K562 (cell line): Measurements from ENCODE around the gene CLIC3. TPM values are rescaled to one million over a fixed set of nuclear protein-coding genes. Genes with fewer than 3 reads are reported as not detected.

Source experiments
- ATF7 ChIP-seq: fragments of 450-650 bp; IDR thresholded peaks from 2 replicates; pipeline ENCODE4 v1.7.1; 2014; ENCODE audit warnings: mild to moderate bottlenecking, moderate library complexity
- CBX1 ChIP-seq: sonication (generic); IDR thresholded peaks from 2 replicates; pipeline ENCODE4 v1.6.1; 2016; ENCODE audit warnings: antibody characterized with exemption, low read depth, mild to moderate bottlenecking
- COPS2 ChIP-seq: fragments of 450-650 bp; conservative IDR thresholded peaks from 2 replicates; pipeline ENCODE4 v1.6.1; 2016; ENCODE audit warnings: mild to moderate bottlenecking, moderate library complexity
- CREM ChIP-seq: IDR thresholded peaks from 2 replicates; pipeline ENCODE4 v1.6.1; 2014; ENCODE audit warnings: antibody characterized with exemption, low read depth
- HDAC1 ChIP-seq, 2 experiments: fragments of 450-650 bp; IDR thresholded peaks; 2 replicates each; pipeline ENCODE4 v1.6.1; 2016 to 2017; ENCODE audit warnings: inconsistent platforms in 1 of 2, mild to moderate bottlenecking in 1 of 2, moderate library complexity in 1 of 2
- HDAC2 ChIP-seq: fragments of 450-650 bp; IDR thresholded peaks from 2 replicates; pipeline ENCODE4 v1.6.1; 2016; ENCODE audit warnings: mild to moderate bottlenecking
- IRF2 ChIP-seq: sonication (generic); formaldehyde crosslinking; IDR thresholded peaks from 2 replicates; pipeline ENCODE4 v1.8.1; 2022; ENCODE audit warnings: mild to moderate bottlenecking, missing genetic modification reagents
- RHOXF2B ChIP-seq: fragments of 250-450 bp; sonication (Bioruptor Pico); conservative IDR thresholded peaks from 2 replicates; pipeline ENCODE4 v1.5.1; 2021
- SIRT6 ChIP-seq: IDR thresholded peaks from one replicate; pipeline ENCODE4 v1.6.1; 2012; ENCODE audit warnings: low read depth, mild to moderate bottlenecking, control low read depth, inconsistent platforms, low read length, moderate library complexity
- SMAD2 ChIP-seq: fragments of 150-350 bp; IDR thresholded peaks from 2 replicates; pipeline ENCODE4 v1.6.1; 2014; ENCODE audit warnings: low read depth, mild to moderate bottlenecking, low read length
- STAT5A ChIP-seq: IDR thresholded peaks from 2 replicates; pipeline ENCODE4 v1.6.1; 2012; ENCODE audit warnings: low read length, inconsistent platforms, borderline replicate concordance
- TBP ChIP-seq: optimal IDR thresholded peaks from 2 replicates; pipeline ENCODE3; 2011; ENCODE audit warnings: low read depth, low read length, improper control_type of control experiment
- TEAD2 ChIP-seq: fragments of 450-650 bp; IDR thresholded peaks from 2 replicates; pipeline ENCODE4 v1.6.1; 2016; ENCODE audit warnings: missing genetic modification characterization, control low read depth, missing compliant biosample characterization
- ZNF324 ChIP-seq: fragments of 250-450 bp; sonication (Bioruptor Pico); IDR thresholded peaks from 2 replicates; pipeline ENCODE4 v1.4.0; 2020; ENCODE audit warnings: mild to moderate bottlenecking
- ZNF696 ChIP-seq: fragments of 250-450 bp; sonication (Bioruptor Pico); conservative IDR thresholded peaks from 2 replicates; pipeline ENCODE4 v1.4.0; 2020; ENCODE audit warnings: mild to moderate bottlenecking, moderate library complexity
- polyA plus RNA-seq, 8 experiments: library from polyadenylated mRNA; depleted of rRNA in 4 of 8; stranded (reverse) in 5 of 8; unstranded in 3 of 8; fragments of >200 nt; fragmentation: Nextera tagmentation in 2 of 8; fragmentation: Illumina TruSeq in 1 of 8; extraction: Ambion mirVana in 2 of 8; extraction: Trizol in 1 of 8; gene quantifications; 2 replicates each; pipeline versions ENCODE4 v1.2.1 to v1.2.3, GENCODE V29; 2011 to 2014; ENCODE audit warnings: inconsistent platforms in 1 of 8, missing spikeins in 1 of 8
- total RNA-seq, 7 experiments: library from RNA; depleted of rRNA in 6 of 7; stranded (reverse); fragments of >200 nt in 6 of 7; fragmentation: Illumina TruSeq in 2 of 7; extraction: Trizol in 2 of 7; gene quantifications; 2 replicates each; pipeline versions ENCODE4 v1.2.1 to v1.2.3, GENCODE V29; 2011 to 2021; ENCODE audit warnings: low replicate concordance in 1 of 7
- TF ChIP-seq, protein P1 (sequence below): fragments of 450-650 bp; IDR thresholded peaks from 2 replicates; pipeline ENCODE4 v1.7.1; 2018; ENCODE audit warnings: mild to moderate bottlenecking, low read depth; ENCODE audit not compliant: partially characterized antibody
- TF ChIP-seq, protein P2 (sequence below): fragments of 450-650 bp; IDR thresholded peaks from 2 replicates; pipeline ENCODE4 v1.6.1; 2018; ENCODE audit not compliant: partially characterized antibody
- TF ChIP-seq, protein P3 (sequence below): sonication (generic); formaldehyde crosslinking; IDR thresholded peaks from 2 replicates; pipeline ENCODE4 v1.8.0; 2023; ENCODE audit warnings: mild to moderate bottlenecking, missing genetic modification reagents
- TF ChIP-seq, protein P4 (sequence below): sonication (generic); formaldehyde crosslinking; IDR thresholded peaks from 2 replicates; pipeline ENCODE4 v1.8.0; 2022; ENCODE audit warnings: mild to moderate bottlenecking, missing genetic modification reagents

The CLIC3 gene
- total and polyA plus RNA-seq, 9 of the 15 experiments (the other 6 are each of a cell fraction or from before 2014, with no cell fraction given), result 0.27 to 0.29 TPM; not detected in 7

DNA sequence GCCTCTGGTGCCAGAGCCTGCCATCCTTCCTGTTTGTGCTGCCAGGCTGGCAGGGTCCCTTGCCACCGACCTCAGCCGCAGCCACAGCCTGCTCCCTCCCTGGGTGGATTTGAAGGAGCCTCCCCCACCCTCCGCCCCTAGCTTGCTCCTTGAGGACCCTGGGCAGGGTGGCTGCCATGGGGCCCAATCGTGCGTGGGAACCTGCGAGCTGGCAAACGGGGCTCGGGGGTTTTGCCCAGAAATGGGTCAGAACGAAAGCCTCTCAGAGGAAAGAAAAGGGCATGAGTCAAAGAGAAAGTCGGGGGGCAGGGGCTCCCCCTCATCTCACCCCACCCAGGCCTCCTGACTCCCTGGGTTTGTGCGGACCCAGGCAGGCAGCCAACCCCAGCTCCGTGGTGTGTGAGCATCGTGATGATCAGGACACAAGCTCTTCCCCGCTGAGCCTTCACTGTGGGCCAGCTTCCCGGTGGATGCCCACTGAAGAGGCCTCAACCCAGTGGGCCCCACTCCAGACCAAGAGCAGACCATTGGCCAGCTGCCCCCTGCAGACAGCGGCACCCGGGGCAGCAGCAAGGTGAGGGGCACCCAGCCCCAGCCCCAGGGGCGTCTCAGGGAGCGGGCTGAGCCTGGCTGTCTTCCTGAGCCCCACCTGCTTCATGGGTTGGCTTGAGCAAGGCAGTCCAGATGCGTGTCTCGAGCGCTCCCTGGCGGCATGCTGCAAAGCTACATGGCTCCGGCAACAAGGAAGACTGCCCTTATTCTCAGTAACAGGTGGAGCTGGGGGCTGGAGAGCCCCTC, 38.5 kb upstream of the CLIC3 start (continued):
- TF ChIP-seq, protein P1, sequence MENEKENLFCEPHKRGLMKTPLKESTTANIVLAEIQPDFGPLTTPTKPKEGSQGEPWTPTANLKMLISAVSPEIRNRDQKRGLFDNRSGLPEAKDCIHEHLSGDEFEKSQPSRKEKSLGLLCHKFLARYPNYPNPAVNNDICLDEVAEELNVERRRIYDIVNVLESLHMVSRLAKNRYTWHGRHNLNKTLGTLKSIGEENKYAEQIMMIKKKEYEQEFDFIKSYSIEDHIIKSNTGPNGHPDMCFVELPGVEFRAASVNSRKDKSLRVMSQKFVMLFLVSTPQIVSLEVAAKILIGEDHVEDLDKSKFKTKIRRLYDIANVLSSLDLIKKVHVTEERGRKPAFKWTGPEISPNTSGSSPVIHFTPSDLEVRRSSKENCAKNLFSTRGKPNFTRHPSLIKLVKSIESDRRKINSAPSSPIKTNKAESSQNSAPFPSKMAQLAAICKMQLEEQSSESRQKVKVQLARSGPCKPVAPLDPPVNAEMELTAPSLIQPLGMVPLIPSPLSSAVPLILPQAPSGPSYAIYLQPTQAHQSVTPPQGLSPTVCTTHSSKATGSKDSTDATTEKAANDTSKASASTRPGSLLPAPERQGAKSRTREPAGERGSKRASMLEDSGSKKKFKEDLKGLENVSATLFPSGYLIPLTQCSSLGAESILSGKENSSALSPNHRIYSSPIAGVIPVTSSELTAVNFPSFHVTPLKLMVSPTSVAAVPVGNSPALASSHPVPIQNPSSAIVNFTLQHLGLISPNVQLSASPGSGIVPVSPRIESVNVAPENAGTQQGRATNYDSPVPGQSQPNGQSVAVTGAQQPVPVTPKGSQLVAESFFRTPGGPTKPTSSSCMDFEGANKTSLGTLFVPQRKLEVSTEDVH, result no peak
- no peak for TF ChIP-seq CBX1
- TF ChIP-seq RHOXF2B (CRISPR knock-in tag), result no peak
- TF ChIP-seq TBP, result no peak
- no peak for TF ChIP-seq SMAD2
- TF ChIP-seq ZNF696 (CRISPR knock-in tag), result no peak
- no peak for TF ChIP-seq STAT5A
- TF ChIP-seq HDAC2, result no peak
- no peak for TF ChIP-seq COPS2
- TF ChIP-seq, protein P2, sequence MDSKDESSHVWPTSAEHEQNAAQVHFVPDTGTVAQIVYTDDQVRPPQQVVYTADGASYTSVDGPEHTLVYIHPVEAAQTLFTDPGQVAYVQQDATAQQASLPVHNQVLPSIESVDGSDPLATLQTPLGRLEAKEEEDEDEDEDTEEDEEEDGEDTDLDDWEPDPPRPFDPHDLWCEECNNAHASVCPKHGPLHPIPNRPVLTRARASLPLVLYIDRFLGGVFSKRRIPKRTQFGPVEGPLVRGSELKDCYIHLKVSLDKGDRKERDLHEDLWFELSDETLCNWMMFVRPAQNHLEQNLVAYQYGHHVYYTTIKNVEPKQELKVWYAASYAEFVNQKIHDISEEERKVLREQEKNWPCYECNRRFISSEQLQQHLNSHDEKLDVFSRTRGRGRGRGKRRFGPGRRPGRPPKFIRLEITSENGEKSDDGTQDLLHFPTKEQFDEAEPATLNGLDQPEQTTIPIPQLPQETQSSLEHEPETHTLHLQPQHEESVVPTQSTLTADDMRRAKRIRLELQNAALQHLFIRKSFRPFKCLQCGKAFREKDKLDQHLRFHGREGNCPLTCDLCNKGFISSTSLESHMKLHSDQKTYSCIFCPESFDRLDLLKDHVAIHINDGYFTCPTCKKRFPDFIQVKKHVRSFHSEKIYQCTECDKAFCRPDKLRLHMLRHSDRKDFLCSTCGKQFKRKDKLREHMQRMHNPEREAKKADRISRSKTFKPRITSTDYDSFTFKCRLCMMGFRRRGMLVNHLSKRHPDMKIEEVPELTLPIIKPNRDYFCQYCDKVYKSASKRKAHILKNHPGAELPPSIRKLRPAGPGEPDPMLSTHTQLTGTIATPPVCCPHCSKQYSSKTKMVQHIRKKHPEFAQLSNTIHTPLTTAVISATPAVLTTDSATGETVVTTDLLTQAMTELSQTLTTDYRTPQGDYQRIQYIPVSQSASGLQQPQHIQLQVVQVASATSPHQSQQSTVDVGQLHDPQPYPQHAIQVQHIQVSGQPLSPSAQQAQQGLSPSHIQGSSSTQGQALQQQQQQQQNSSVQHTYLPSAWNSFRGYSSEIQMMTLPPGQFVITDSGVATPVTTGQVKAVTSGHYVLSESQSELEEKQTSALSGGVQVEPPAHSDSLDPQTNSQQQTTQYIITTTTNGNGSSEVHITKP, result no peak
- TF ChIP-seq ATF7, result 0 out of 2 replicates have a peak, but pooled peaks have one; percentile 50
- TF ChIP-seq SIRT6, result no peak
- no peak for TF ChIP-seq ZNF324
- TF ChIP-seq, protein P3, sequence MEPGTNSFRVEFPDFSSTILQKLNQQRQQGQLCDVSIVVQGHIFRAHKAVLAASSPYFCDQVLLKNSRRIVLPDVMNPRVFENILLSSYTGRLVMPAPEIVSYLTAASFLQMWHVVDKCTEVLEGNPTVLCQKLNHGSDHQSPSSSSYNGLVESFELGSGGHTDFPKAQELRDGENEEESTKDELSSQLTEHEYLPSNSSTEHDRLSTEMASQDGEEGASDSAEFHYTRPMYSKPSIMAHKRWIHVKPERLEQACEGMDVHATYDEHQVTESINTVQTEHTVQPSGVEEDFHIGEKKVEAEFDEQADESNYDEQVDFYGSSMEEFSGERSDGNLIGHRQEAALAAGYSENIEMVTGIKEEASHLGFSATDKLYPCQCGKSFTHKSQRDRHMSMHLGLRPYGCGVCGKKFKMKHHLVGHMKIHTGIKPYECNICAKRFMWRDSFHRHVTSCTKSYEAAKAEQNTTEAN (CRISPR knock-in tag), result no peak
- peak; percentile 50; the same call in 1 of the 2 replicates for TF ChIP-seq CREM
- no peak for TF ChIP-seq IRF2 (CRISPR knock-in tag)
- TF ChIP-seq HDAC1 (IDR thresholded peaks at IDR 0.05), result no peak
- TF ChIP-seq TEAD2 (tag), result no peak
- TF ChIP-seq, protein P4, sequence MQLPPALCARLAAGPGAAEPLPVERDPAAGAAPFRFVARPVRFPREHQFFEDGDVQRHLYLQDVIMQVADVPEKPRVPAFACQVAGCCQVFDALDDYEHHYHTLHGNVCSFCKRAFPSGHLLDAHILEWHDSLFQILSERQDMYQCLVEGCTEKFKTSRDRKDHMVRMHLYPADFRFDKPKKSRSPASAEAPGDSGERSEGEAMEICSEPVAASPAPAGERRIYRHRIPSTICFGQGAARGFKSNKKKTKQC, result no peak
